Peyer's patch (tissue), 4 donors: Measurements from ENCODE around the gene SYNJ2BP. TPM values are rescaled to one million over a fixed set of nuclear protein-coding genes. Genes with fewer than 3 reads are reported as not detected.
A peak's percentile ranks its signal among the peaks of the same experiment; 100 is the strongest.
"Not testable (repeated sequence)": the region's sequence is repeated elsewhere in the genome, so short reads cannot be mapped to it uniquely, and the experiment has no call there.

ENCODE experiments used
- DNase-seq, 3 donors: peaks; one replicate each; pipeline ENCODE4 v3.0.0-alpha.2; 2017 to 2019
- H3K27ac ChIP-seq, 4 donors: fragments of 200-600 bp; sonication (generic); one replicate each; pipeline ENCODE4 v1.5.1; 2016 to 2019
- H3K27me3 ChIP-seq, 2 donors: fragments of 200-600 bp; sonication (generic); one replicate each; pipeline ENCODE4 v1.5.1; 2019
- H3K36me3 ChIP-seq, 3 donors: fragments of 200-600 bp; sonication (generic); one replicate each; pipeline ENCODE4 v1.5.1; 2016 to 2019
- H3K4me1 ChIP-seq, 4 donors: fragments of 200-600 bp; sonication (generic); one replicate each; pipeline ENCODE4 v1.5.1; 2016 to 2019
- H3K4me3 ChIP-seq, 4 donors: fragments of 200-600 bp; sonication (generic); 1 replicate in 3 of 4; 2 replicates in 1 of 4; pipeline ENCODE4 v1.5.1; 2016 to 2019; ENCODE audit warnings: mild to moderate bottlenecking in 1 of 4
- H3K9me3 ChIP-seq, 4 donors: fragments of 200-600 bp; sonication (generic); one replicate each; pipeline ENCODE4 v1.5.1; 2016 to 2019; ENCODE audit warnings: mild to moderate bottlenecking in 1 of 4
- CTCF ChIP-seq, 6 experiments: fragments of 450-650 bp in 4 of 6; fragments of 200-600 bp in 2 of 6; sonication (generic) in 1 of 6; IDR thresholded peaks; one replicate each; pipeline ENCODE4 v1.5.1; 2017 to 2019; ENCODE audit warnings: antibody characterized with exemption in 6 of 6, mild to moderate bottlenecking in 3 of 6, moderate library complexity in 1 of 6
- POLR2A ChIP-seq, 2 donors: fragments of 450-650 bp; IDR thresholded peaks; one replicate each; pipeline ENCODE4 v1.5.1; 2017; ENCODE audit warnings: antibody characterized with exemption in 2 of 2, mild to moderate bottlenecking in 2 of 2, moderate library complexity in 2 of 2
- total RNA-seq, 4 donors: library from RNA; depleted of rRNA; stranded (reverse); fragments of >200 nt; gene quantifications; one replicate each; pipeline ENCODE4 v1.1.0, GENCODE V29; 2016

The SYNJ2BP gene
- total RNA-seq, 4 donors from 2014 or later: 34.4 to 40.2 (median 38.9) TPM

- Histone ChIP-seq H3K9me3 (peaks cover 0 to 25% (median 11%) of the 10 kb centered on the region in 4 donors), H3K27me3 (no peaks in the 10 kb centered on the region), H3K27ac (no peak overlapping the region), H3K36me3 (no peaks in the 10 kb centered on the region), H3K4me1 (no peaks in the 10 kb centered on the region), H3K4me3 (no peak overlapping the region)
- DNase-seq: no peak
- TF ChIP-seq CTCF (IDR thresholded peaks at IDR 0.05): no peak
- TF ChIP-seq POLR2A (IDR thresholded peaks at IDR 0.05): no peak
Measured at GRCh38 chr14:70441641-70442040, 24.8 kb upstream of the SYNJ2BP start.

- Histone ChIP-seq H3K36me3 (no peaks in the 10 kb centered on the region), H3K4me1 (no peaks in the 10 kb centered on the region), H3K9me3 (peaks cover 0 to 14% (median 6%) of the 10 kb centered on the region in 4 donors), H3K27ac (no peak overlapping the region), H3K4me3 (no peak overlapping the region), H3K27me3 (no peaks in the 10 kb centered on the region)
- TF ChIP-seq POLR2A (IDR thresholded peaks at IDR 0.05) (no peak), CTCF (IDR thresholded peaks at IDR 0.05) (no peak)
- DNase-seq: no peak
Measured at GRCh38 chr14:70436867-70437266, 20.0 kb upstream of the SYNJ2BP start.

GRCh38 chr14:70426555-70426954, 9.7 kb upstream of the SYNJ2BP start:
- DNase-seq, H3K9me3 ChIP-seq, H3K27me3 ChIP-seq, H3K36me3 ChIP-seq, H3K27ac ChIP-seq, H3K4me1 ChIP-seq, H3K4me3 ChIP-seq: not testable (repeated sequence)

GRCh38 chr14:70425354-70425753, 8.5 kb upstream of the SYNJ2BP start:
- no peaks in the 10 kb centered on the region for H3K9me3 ChIP-seq
- TF ChIP-seq CTCF (IDR thresholded peaks at IDR 0.05): no peak
- TF ChIP-seq POLR2A (IDR thresholded peaks at IDR 0.05): no peak
- H3K27ac ChIP-seq: no peak overlapping the region
- no peaks in the 10 kb centered on the region for H3K4me1 ChIP-seq
- no peaks in the 10 kb centered on the region for H3K36me3 ChIP-seq
- H3K4me3 ChIP-seq: no peak overlapping the region
- no peak for DNase-seq
- no peaks in the 10 kb centered on the region for H3K27me3 ChIP-seq

GRCh38 chr14:70422538-70422937, 5.6 kb upstream of the SYNJ2BP start:
- no peaks in the 10 kb centered on the region for H3K4me1 ChIP-seq
- H3K36me3 ChIP-seq: no peaks in the 10 kb centered on the region
- H3K4me3 ChIP-seq: no peak overlapping the region
- H3K9me3 ChIP-seq: no peaks in the 10 kb centered on the region
- TF ChIP-seq POLR2A (IDR thresholded peaks at IDR 0.05) (no peak), CTCF (IDR thresholded peaks at IDR 0.05) (no peak)
- no peak overlapping the region for H3K27ac ChIP-seq
- H3K27me3 ChIP-seq: no peaks in the 10 kb centered on the region
- no peak for DNase-seq

GRCh38 chr14:70419270-70419931, 2.5 kb upstream of the SYNJ2BP start:
- not testable (repeated sequence) for H3K27me3 ChIP-seq, H3K36me3 ChIP-seq, DNase-seq, H3K27ac ChIP-seq, H3K4me3 ChIP-seq, H3K4me1 ChIP-seq, H3K9me3 ChIP-seq

- TF ChIP-seq CTCF (IDR thresholded peaks at IDR 0.05) (peak in 1 of 6 experiments; percentile 3), POLR2A (IDR thresholded peaks at IDR 0.05) (no peak)
- Histone ChIP-seq H3K27me3 (no peaks in the 10 kb centered on the region), H3K27ac (peak overlapping the region; percentile 64 to 83 (median 66)), H3K9me3 (no peaks in the 10 kb centered on the region), H3K36me3 (no peaks in the 10 kb centered on the region), H3K4me1 (peaks cover 0 to 6% (median 2%) of the 10 kb centered on the region in 4 donors), H3K4me3 (peak overlapping the region; percentile 52 to 69 (median 61))
- DNase-seq: no peak
Measured at GRCh38 chr14:70416338-70416724, 559 bp downstream of the SYNJ2BP start.
